Kidney epithelial cell (primary cell): Measurements from ENCODE around the gene HOXB3. TPM values are rescaled to one million over a fixed set of nuclear protein-coding genes. Genes with fewer than 3 reads are reported as not detected.

ENCODE experiments used
- DNase-seq: peaks from one replicate; pipeline ENCODE4 v3.0.0-alpha.2; 2010; ENCODE audit warnings: low read depth
- H3K27me3 ChIP-seq: 2 replicates; pipeline ENCODE4 v1.6.0; 2011; ENCODE audit warnings: low read length; ENCODE audit not compliant: control insufficient read depth, insufficient read depth
- H3K36me3 ChIP-seq: 2 replicates; pipeline ENCODE4 v1.5.1; 2011; ENCODE audit warnings: low read length; ENCODE audit not compliant: control insufficient read depth, insufficient read depth
- H3K4me3 ChIP-seq: 2 replicates; pipeline ENCODE4 v1.5.1; 2011; ENCODE audit warnings: low read depth, mild to moderate bottlenecking, control low read depth, low read length
- total RNA-seq: library from RNA; depleted of rRNA; stranded (reverse); fragments of >200 nt; gene quantifications from 2 replicates; pipeline ENCODE4 v1.2.3, GENCODE V29; 2015
- TF ChIP-seq, protein P1 (sequence below): IDR thresholded peaks from 2 replicates; pipeline ENCODE4 v1.5.1; 2011; ENCODE audit warnings: mild to moderate bottlenecking, moderate library complexity, low read length, control low read depth, inconsistent platforms; ENCODE audit not compliant: insufficient read depth, poor library complexity, severe bottlenecking

Gene HOXB3
- total RNA-seq, 1 donor from 2014 or later: 31.1 TPM

DNA sequence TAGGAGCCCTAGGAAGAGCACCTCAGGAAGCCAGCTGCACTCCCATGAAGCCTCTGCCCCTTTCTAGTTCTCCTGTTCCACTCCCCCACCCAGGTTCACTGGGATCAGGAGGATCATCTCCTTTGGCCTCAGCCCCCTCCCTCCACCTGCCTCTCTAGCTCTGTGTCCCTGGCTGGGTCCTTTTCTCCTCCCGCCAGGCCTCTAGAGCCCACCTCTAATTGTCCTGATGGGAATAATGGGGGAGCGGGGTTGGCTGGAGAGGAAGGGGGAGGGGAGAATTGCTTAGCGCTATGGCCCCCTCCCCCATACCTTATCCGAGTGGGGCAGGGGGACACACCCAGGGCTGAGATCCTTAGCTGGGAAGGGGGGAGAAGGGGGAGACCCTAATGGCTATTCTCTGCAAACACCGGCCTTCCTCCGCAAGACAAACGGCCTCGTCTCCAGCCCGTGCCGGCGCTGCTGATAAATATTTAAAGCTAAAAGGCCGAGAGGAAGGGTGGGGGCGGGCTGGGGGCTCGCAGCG is 19.8 kb upstream of the HOXB3 start:
- no peaks in the 10 kb centered on the region for H3K27me3 ChIP-seq

DNA sequence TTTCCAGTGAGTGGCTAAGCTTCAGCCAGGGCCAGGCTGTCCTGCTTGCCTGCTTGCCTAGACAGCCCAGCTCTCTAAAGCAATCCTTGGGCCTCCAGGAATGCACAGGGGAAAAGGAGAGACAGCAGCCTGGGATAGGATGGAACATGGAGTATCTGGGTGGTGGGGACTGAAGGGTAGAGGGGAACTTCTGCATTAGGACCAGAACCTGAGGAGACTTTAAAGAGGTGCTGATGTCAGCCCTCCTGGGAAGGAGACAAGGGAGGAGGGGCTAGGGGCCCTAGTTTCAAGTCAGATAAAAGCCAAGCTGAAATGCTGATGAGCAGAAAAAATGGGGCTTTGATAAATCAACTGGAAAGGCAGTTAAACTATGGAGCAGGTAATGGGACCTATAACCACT is 19.0 kb upstream of the HOXB3 start:
- TF ChIP-seq, protein P1, sequence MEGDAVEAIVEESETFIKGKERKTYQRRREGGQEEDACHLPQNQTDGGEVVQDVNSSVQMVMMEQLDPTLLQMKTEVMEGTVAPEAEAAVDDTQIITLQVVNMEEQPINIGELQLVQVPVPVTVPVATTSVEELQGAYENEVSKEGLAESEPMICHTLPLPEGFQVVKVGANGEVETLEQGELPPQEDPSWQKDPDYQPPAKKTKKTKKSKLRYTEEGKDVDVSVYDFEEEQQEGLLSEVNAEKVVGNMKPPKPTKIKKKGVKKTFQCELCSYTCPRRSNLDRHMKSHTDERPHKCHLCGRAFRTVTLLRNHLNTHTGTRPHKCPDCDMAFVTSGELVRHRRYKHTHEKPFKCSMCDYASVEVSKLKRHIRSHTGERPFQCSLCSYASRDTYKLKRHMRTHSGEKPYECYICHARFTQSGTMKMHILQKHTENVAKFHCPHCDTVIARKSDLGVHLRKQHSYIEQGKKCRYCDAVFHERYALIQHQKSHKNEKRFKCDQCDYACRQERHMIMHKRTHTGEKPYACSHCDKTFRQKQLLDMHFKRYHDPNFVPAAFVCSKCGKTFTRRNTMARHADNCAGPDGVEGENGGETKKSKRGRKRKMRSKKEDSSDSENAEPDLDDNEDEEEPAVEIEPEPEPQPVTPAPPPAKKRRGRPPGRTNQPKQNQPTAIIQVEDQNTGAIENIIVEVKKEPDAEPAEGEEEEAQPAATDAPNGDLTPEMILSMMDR: no peak
- H3K36me3 ChIP-seq: peaks cover 1% of the 10 kb centered on the region
- H3K27me3 ChIP-seq: no peaks in the 10 kb centered on the region
- peak overlapping the region; percentile 73 for H3K4me3 ChIP-seq
- no peak for DNase-seq

More for the DNA sequence above, 19.8 kb upstream of the HOXB3 start:
- TF ChIP-seq, protein P1: no peak
- Histone ChIP-seq H3K4me3 (peak overlapping the region; percentile 73), H3K36me3 (peaks cover 1% of the 10 kb centered on the region)
- no peak for DNase-seq

DNA sequence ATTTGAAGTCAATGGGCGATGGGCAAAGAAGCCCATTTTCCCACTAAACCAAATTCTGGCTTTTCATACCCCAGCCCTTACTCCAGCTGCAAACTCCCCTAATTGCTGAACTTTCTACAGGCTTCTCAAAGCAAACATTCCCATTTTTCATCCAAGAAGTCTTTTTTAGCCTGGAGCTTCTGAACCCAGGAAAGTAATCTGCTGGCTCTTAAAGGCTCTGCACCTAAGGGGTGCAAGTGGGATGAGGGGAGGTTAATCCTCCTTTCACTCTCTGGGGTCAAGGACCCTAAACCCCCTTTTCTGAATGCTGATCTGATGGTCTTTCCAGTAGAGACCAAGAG is 18.4 kb upstream of the HOXB3 start:
- Histone ChIP-seq H3K27me3 (no peaks in the 10 kb centered on the region), H3K36me3 (peaks cover 1% of the 10 kb centered on the region), H3K4me3 (peak overlapping the region; percentile 73)
- TF ChIP-seq, protein P1: no peak
- no peak for DNase-seq

DNA sequence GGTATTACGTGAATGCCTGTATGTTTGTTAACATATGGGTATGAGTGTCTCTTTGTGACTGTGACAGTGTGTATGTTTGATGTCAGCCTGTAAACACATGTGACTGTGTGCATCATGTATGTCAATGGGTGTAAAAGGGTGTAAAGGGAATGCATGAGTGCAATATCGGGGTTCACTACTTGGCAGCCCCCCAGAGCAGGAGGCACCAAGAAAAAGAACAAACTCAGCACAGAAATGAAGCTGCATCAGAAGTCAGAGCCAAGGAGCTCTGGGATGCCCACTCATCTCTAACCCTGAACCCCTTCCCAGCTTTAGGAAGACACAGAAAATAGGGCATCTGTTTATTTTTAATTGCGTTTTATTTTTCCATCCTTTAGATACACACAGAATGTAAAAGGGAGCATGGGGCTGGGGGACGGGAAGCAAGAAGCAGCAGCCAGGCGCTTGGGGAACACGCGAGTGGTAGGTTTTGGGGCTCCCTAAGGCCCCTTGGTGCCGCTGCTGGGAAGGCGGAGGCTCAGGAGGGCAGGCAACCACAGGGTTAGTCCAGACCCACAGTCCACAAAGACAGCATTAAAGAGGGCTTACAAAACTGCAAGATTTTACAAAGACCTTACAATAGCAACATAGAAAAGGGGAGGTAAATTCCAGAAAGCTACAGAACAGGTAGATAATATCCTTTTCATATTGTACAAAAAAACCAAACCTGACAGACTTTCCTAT is 17.0 kb upstream of the HOXB3 start:
- H3K27me3 ChIP-seq: no peaks in the 10 kb centered on the region

DNA sequence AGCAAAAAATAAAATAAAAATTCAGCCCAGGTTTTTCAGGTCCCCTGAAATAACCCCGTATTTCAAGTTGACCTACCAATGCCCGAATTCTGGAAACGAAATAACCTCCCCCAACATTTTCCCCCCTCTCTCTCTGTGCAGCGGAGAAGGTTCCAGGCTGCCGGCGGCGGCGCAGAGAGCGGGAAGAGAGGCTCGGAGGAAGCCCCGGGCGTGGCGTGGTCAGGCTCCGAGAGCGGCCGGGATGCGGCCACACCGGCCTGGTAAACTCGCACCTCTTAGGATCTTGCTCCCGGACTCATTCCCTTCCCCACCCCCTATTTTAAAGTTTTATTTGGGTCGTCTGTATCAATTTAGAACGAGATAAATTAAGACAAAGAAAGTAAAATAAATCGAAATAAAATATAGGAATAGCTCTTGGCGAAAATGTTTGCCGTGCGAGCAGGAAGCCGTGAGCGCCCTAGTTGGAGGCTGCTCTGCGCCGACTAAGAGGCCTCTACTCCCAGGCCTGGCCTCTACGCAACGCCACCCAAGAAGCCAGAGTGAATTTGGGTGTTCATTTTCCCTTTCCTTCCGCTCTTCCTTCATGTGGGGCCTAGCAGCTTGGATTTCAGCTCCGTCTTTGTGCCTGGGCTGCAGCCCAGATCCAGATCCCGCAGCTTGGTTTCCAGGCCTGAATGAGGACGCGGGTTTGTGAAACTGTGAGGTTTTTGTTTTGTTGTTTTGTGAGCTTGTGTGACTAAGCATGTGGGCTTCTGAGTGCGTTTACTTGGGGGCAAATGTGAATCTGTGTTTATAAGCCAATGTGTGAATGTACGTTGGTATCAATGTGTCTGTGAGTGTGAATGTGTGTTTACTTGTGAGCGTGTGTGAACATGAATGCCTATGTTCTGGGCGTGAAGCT is 16.2 kb upstream of the HOXB3 start:
- no peaks in the 10 kb centered on the region for H3K36me3 ChIP-seq
- TF ChIP-seq, protein P1: no peak
- H3K27me3 ChIP-seq: no peaks in the 10 kb centered on the region
- DNase-seq: no peak
- H3K4me3 ChIP-seq: peak overlapping the region; percentile 92

More for the DNA sequence above, 17.0 kb upstream of the HOXB3 start:
- Histone ChIP-seq H3K36me3 (peaks cover 1% of the 10 kb centered on the region), H3K4me3 (peak overlapping the region; percentile 92)
- no peak for DNase-seq
- TF ChIP-seq, protein P1: no peak
